Measurements from ENCODE around the gene THUMPD3.

THUMPD3 gene

GRCh38 chr3:9397906-9398699, 35.2 kb downstream of the THUMPD3 start:
- DNase-seq (ENCODE audit: low spot score) = peak; percentile 68

DNA sequence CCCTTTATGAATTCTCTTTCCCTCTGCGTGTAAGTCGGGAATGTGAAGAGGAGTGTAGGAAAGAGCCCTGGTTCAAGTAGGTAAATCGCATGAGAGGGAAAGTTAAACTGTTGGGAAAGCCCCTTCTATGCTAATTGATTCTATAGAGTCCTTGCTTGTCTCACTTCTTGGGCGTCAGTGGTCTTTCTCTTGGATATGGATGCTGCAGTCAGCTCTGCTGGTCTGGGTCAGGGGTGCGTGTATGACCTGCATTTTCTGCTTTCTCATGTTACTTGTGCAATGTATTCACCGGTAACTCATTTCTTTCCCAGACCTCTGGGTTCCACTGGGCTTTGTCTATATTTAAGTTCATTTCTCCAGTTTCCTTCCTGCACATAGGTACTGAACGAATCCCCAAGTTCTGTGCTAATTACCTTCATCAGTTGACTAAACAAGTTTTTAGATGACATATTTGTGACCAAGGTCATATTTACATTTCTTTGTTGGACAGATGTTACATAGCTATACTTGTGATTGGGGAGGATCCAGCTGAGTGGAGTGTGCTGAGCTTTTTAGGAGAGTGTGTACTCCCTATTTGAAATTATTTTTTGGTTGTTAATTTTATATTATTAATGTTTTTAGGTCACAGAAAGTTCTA, 36.0 kb downstream of the THUMPD3 start:
- DNase-seq (ENCODE audit: low spot score) = peak; percentile 75

DNA sequence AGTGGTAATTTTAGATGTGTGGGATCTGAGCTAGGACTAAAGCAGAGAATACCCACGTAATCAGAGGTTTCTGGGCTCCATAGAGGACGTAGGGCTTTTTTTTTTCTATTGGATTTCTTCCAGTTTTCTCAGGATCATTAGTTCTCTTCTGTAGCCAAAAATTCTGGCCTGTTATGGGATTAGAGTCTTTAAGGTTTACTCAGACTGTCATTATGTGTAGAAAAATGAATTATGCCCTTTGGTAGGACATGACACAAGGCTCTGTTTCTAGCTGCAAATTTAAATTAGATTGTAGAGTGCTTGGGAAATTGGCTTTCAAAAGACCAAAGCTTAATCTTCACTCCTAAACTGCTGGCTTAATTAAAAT, 36.5 kb downstream of the THUMPD3 start:
- no peak for DNase-seq (ENCODE audit: low spot score)

DNA sequence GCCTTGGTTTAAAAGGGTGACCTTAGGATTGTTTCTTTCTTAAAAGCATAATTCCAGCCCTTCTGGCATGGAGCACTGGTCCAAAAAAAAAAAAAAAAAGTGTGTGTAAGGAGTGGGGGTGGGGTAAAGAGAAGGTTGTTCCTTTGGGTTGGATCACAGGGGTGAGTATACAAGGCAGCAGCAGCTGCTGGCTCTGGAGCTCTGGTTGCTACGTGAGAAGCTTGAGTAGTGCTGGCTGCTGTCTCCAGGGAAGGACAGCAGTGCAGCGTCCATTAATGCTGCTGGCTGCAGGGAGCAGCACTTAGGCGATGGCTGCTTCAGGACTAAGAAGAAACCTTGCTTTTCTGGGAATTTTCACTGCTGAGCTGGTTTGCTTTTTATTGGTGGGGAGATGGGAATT, 36.9 kb downstream of the THUMPD3 start:
- DNase-seq (ENCODE audit: low spot score) = peak; percentile 73

GRCh38 chr3:9400616-9401015, 37.8 kb downstream of the THUMPD3 start:
- no peak for DNase-seq (ENCODE audit: low spot score)

DNA sequence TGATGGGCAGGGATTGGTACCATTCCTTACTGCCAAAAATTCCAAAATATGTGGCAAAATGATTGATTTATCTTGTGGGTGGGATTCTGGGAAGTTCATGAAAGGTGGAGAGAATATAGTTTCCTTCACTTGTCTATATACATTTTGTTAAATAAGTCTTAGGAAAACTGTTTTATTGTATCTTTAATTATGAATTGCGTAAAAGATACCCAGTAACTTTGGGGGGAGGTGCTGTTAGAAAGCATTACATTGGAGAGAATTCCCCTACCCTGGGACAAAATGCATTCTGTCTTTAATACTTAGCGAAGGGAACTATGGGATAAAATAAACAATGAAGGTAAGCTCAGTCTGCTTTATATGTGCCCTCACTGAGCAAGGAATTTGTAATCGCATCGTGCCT, 39.1 kb downstream of the THUMPD3 start:
- no peak for DNase-seq (ENCODE audit: low spot score)

GRCh38 chr3:9402410-9403228, 39.8 kb downstream of the THUMPD3 start:
- DNase-seq (ENCODE audit: low spot score) = no peak

GRCh38 chr3:9403463-9403862, 40.6 kb downstream of the THUMPD3 start:
- no peak for DNase-seq (ENCODE audit: low spot score)

GRCh38 chr3:9404680-9405079, 41.8 kb downstream of the THUMPD3 start:
- DNase-seq (ENCODE audit: low spot score) = peak; percentile 43

DNA sequence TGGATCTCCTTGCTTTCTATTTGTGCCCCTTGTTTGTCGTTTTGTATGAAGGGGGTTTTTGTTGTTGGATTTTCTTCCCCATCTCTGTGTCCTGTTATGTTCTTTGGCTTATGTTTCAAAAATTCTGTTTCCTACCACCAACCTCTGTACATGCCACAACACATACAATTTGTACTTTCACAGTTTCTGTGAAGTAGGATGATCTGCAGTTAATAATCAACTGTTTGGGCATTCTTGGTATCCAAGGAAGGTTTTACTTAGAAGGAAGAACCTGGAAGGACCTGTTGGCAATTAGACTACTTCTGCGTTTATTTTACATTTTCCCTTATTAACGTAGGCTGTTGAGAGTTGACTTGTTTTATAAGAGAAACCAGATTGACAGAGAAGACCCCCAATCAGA, 42.9 kb downstream of the THUMPD3 start:
- no peak for DNase-seq (ENCODE audit: low spot score)

- DNase-seq (ENCODE audit: low spot score) = no peak
Observed at GRCh38 chr3:9406856-9407626, 44.2 kb downstream of the THUMPD3 start.

DNA sequence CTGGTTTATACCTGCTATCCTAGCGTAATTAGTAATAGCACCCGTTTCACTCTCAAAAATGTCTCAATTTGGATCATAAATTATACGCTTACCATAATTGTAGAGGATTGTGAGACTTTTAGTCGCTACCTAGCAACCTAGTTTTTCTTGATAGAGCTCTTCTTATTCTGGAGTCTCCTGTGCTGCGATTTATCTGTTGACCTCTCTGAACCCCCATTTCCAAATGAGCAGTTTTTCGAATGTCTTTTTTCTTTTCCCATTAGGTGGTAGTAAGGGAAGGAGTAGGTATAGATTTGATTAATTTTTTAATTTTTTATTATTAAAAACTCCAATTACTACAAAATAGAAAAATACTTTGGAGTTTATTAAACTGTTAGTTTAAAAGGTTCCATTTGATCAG, 45.2 kb downstream of the THUMPD3 start:
- DNase-seq (ENCODE audit: low spot score) = no peak

- no peak for DNase-seq (ENCODE audit: low spot score)
Observed at GRCh38 chr3:9408546-9408945, 45.7 kb downstream of the THUMPD3 start.

GRCh38 chr3:9409981-9410854, 47.4 kb downstream of the THUMPD3 start:
- no peak for DNase-seq (ENCODE audit: low spot score)

GRCh38 chr3:9411302-9411701, 48.4 kb downstream of the THUMPD3 start:
- no peak for DNase-seq (ENCODE audit: low spot score)

GRCh38 chr3:9412293-9412692, 49.4 kb downstream of the THUMPD3 start:
- DNase-seq (ENCODE audit: low spot score) = no peak

DNA sequence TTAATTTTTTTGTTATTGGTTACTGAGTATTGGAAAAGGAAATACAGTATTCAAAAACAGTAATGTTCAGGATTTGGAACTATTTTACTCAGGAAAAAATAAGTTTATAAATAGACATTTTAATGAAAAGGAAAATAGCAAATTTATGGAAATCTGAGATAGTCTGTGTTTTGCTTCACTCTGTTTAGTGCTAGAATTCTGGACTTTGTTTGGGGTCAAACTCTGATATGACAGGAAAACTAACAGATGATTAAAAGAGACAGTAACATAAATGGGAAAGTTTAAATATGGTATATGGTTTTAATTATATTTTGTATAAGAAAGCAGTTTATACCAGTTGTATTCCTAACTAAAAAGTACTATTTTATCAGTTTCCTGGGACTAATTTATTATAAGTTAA, 52.0 kb downstream of the THUMPD3 start:
- DNase-seq (ENCODE audit: low spot score) = no peak

GRCh38 chr3:9415485-9416138, 52.8 kb downstream of the THUMPD3 start:
- DNase-seq (ENCODE audit: low spot score) = no peak

- no peak for DNase-seq (ENCODE audit: low spot score)
Observed at GRCh38 chr3:9416139-9416780, 53.4 kb downstream of the THUMPD3 start.
